Ramos (cell line): Measurements from ENCODE around the gene CYGB.

Experiments
- in situ Hi-C: fragments of 300-500 bp; cut with MboI; formaldehyde crosslinking; loops from one replicate; pipeline ENCODE4 v1.14.3; 2022; ENCODE audit warnings: low sequenced_read_pairs; ENCODE audit not compliant: unreplicated experiment

Gene CYGB

GRCh38 chr17:76553178-76553908 is 15.8 kb upstream of the CYGB start:
- in situ Hi-C loops, result no loop called here

- in situ Hi-C loops, result no loop called here
These were observed 14.2 kb upstream of the CYGB start for GRCh38 chr17:76551685-76552084.

- in situ Hi-C loops, result no loop called here
These were observed 13.5 kb upstream of the CYGB start for GRCh38 chr17:76550712-76551615.

GRCh38 chr17:76549539-76549938 is 12.0 kb upstream of the CYGB start:
- in situ Hi-C loops, result no loop called here

- in situ Hi-C loops, result no loop called here
These were observed 11.7 kb upstream of the CYGB start for GRCh38 chr17:76549215-76549518.

GRCh38 chr17:76548378-76549214 is 11.1 kb upstream of the CYGB start:
- in situ Hi-C loops, result no loop called here

- in situ Hi-C loops, result no loop called here
These were observed 10.2 kb upstream of the CYGB start for GRCh38 chr17:76547642-76548202.

- in situ Hi-C loops, result no loop called here
These were observed 9.7 kb upstream of the CYGB start for GRCh38 chr17:76547183-76547641.

- in situ Hi-C loops, result no loop called here
These were observed 9.2 kb upstream of the CYGB start for GRCh38 chr17:76546556-76547182.

- in situ Hi-C loops, result no loop called here
These were observed 8.5 kb upstream of the CYGB start for GRCh38 chr17:76545918-76546555.

- in situ Hi-C loops, result no loop called here
These were observed 7.2 kb upstream of the CYGB start for GRCh38 chr17:76544546-76545365.

- in situ Hi-C loops, result no loop called here
These were observed 6.5 kb upstream of the CYGB start for GRCh38 chr17:76543826-76544545.

GRCh38 chr17:76543482-76543825 is 5.9 kb upstream of the CYGB start:
- in situ Hi-C loops, result no loop called here

GRCh38 chr17:76542984-76543383 is 5.5 kb upstream of the CYGB start:
- in situ Hi-C loops, result no loop called here

GRCh38 chr17:76542566-76542971 is 5.1 kb upstream of the CYGB start:
- in situ Hi-C loops, result no loop called here

GRCh38 chr17:76541739-76542454 is 4.4 kb upstream of the CYGB start:
- in situ Hi-C loops, result no loop called here
